HCT116 (cell line): ENCODE results near the gene STK36. TPM values are rescaled to one million over a fixed set of nuclear protein-coding genes. Genes with fewer than 3 reads are reported as not detected.

Experiments used
- EGR1 ChIP-seq: IDR thresholded peaks from 2 replicates; pipeline ENCODE4 v1.6.1; 2012; ENCODE audit warnings: low read depth
- POLR2A ChIP-seq: IDR thresholded peaks from 2 replicates; pipeline ENCODE4 v1.7.0; 2011; ENCODE audit warnings: borderline replicate concordance; ENCODE audit not compliant: insufficient read depth, insufficient read length; ENCODE audit errors: extremely low read depth
- REST ChIP-seq: IDR thresholded peaks from 2 replicates; pipeline ENCODE4 v1.6.1; 2012; ENCODE audit warnings: low read depth
- YY1 ChIP-seq: IDR thresholded peaks from 2 replicates; pipeline ENCODE4 v1.6.1; 2011; ENCODE audit warnings: low read length, low read depth, moderate library complexity, mild to moderate bottlenecking; ENCODE audit not compliant: insufficient replicate concordance; ENCODE audit errors: extremely low read depth
- total RNA-seq: library from RNA; stranded (reverse); gene quantifications from one replicate; pipeline ENCODE4 v1.2.1, GENCODE V29; 2021; ENCODE audit not compliant: unreplicated experiment
- TF ChIP-seq, protein P1 (sequence below): IDR thresholded peaks from 2 replicates; pipeline ENCODE4 v1.6.1; 2011; ENCODE audit warnings: mild to moderate bottlenecking, low read length, moderate library complexity; ENCODE audit not compliant: insufficient replicate concordance; ENCODE audit errors: extremely low read depth

The STK36 gene
- total RNA-seq, 1 experiment from 2014 or later = 45.5 TPM

DNA sequence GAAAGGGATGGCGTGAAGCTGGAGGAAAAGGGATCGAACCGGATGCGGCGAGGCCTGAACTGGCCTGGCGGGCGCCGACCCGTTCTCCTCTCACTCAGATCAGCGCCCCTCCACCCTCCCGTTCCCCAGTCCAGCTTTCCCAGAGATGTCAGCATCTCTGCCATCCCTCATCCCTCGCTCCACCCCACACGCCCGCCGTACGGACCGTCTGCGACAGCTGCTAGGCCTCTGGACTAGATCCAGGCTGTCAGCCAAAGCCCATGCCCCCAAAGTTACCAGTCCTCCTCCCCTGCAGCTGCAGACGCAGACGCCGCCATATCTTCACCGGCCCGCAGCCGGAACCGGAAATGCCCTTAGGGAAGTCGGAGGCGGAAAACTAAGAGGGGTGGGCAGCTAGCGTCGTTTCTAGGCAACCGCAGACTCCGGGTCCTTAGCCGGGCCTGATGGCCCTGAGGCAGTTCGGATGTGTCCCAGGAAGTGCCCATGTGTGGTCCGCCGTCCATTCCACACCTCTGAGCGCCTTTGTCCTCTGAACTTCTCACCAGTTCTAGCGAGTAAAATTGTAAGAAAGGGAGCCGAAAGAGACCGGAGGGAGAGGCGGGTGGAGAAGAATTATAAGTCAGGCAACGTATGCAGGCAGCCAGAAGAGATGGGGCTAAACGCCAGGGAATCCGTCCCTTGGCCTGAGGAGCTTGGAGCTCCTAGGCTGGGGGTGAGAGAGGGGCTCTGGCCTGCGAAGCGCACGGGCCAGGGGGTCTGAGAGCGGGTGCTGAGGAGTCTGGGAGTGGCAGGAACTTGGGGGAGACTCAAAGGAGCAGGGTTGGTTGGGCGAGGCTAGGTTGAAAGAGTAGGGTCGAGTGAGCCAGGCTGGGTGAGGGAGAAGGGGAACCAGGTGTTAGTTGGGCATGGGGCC, at the start of gene STK36, which contains the start of gene RNF25 (continued):
- no peak for TF ChIP-seq REST
- TF ChIP-seq EGR1 = peak; percentile 52
- peak; percentile 93 for TF ChIP-seq YY1
- TF ChIP-seq, protein P1, sequence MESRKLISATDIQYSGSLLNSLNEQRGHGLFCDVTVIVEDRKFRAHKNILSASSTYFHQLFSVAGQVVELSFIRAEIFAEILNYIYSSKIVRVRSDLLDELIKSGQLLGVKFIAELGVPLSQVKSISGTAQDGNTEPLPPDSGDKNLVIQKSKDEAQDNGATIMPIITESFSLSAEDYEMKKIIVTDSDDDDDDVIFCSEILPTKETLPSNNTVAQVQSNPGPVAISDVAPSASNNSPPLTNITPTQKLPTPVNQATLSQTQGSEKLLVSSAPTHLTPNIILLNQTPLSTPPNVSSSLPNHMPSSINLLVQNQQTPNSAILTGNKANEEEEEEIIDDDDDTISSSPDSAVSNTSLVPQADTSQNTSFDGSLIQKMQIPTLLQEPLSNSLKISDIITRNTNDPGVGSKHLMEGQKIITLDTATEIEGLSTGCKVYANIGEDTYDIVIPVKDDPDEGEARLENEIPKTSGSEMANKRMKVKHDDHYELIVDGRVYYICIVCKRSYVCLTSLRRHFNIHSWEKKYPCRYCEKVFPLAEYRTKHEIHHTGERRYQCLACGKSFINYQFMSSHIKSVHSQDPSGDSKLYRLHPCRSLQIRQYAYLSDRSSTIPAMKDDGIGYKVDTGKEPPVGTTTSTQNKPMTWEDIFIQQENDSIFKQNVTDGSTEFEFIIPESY = no peak
- peak; percentile 44 for TF ChIP-seq POLR2A
